Fibroblast of mammary gland (primary cell): Measurements from ENCODE around the gene ASB1.

ENCODE experiments used
- DNase-seq: peaks from one replicate; pipeline ENCODE4 v3.0.0-alpha.2; 2010; ENCODE audit warnings: low read depth
- H3K4me3 ChIP-seq: 2 replicates; pipeline ENCODE4 v1.5.1; 2011; ENCODE audit warnings: low read depth, mild to moderate bottlenecking, low read length, moderate library complexity; ENCODE audit not compliant: control insufficient read depth
- TF ChIP-seq, protein P1 (sequence below): conservative IDR thresholded peaks from 2 replicates; pipeline ENCODE4 v1.5.1; 2011; ENCODE audit warnings: low read depth, low read length, inconsistent platforms; ENCODE audit not compliant: control insufficient read depth, insufficient read depth

The ASB1 gene

GRCh38 chr2:238461051-238461450 lies 34.3 kb downstream of the ASB1 start:
- TF ChIP-seq, protein P1, sequence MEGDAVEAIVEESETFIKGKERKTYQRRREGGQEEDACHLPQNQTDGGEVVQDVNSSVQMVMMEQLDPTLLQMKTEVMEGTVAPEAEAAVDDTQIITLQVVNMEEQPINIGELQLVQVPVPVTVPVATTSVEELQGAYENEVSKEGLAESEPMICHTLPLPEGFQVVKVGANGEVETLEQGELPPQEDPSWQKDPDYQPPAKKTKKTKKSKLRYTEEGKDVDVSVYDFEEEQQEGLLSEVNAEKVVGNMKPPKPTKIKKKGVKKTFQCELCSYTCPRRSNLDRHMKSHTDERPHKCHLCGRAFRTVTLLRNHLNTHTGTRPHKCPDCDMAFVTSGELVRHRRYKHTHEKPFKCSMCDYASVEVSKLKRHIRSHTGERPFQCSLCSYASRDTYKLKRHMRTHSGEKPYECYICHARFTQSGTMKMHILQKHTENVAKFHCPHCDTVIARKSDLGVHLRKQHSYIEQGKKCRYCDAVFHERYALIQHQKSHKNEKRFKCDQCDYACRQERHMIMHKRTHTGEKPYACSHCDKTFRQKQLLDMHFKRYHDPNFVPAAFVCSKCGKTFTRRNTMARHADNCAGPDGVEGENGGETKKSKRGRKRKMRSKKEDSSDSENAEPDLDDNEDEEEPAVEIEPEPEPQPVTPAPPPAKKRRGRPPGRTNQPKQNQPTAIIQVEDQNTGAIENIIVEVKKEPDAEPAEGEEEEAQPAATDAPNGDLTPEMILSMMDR = no peak
- no peak overlapping the region for H3K4me3 ChIP-seq
- DNase-seq = no peak

- H3K4me3 ChIP-seq = no peak overlapping the region
- TF ChIP-seq, protein P1 = no peak
- DNase-seq = no peak
These were observed 34.8 kb downstream of the ASB1 start for GRCh38 chr2:238461491-238461890.

GRCh38 chr2:238461916-238462315 lies 35.2 kb downstream of the ASB1 start:
- TF ChIP-seq, protein P1 = no peak
- no peak for DNase-seq
- no peak overlapping the region for H3K4me3 ChIP-seq

DNA sequence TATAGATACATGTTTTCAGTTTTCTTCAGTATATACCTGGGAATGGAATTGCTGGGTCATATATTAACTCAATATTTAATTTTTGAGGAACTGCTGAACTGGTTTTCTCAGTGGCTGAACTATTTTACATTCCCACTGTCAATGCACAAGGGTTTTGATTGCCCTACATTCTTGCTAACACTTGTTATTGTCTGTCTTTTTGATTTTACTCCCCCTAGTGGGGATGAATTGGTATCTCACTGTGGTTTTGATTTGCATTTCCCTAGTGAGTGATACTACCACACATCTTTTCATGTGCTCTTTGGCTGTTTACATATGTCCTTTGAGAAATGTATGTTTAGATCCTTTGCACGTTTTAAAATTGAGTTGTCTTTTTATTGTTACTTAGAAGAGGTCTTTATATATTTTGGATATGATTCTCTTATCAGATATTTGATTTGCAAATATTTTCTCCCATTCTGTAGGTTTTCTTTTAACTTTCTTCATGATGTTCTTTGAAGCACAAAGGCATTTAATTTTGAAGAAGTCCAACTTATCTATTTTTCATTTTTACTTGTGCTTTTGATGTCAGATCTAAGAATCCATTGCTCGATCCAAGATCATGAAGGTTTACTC lies 36.2 kb downstream of the ASB1 start:
- no peak overlapping the region for H3K4me3 ChIP-seq
- DNase-seq = peak; percentile 78
- TF ChIP-seq, protein P1 = peak; percentile 80

GRCh38 chr2:238464389-238464788 lies 37.7 kb downstream of the ASB1 start:
- TF ChIP-seq, protein P1 = no peak
- DNase-seq = no peak
- no peak overlapping the region for H3K4me3 ChIP-seq

DNA sequence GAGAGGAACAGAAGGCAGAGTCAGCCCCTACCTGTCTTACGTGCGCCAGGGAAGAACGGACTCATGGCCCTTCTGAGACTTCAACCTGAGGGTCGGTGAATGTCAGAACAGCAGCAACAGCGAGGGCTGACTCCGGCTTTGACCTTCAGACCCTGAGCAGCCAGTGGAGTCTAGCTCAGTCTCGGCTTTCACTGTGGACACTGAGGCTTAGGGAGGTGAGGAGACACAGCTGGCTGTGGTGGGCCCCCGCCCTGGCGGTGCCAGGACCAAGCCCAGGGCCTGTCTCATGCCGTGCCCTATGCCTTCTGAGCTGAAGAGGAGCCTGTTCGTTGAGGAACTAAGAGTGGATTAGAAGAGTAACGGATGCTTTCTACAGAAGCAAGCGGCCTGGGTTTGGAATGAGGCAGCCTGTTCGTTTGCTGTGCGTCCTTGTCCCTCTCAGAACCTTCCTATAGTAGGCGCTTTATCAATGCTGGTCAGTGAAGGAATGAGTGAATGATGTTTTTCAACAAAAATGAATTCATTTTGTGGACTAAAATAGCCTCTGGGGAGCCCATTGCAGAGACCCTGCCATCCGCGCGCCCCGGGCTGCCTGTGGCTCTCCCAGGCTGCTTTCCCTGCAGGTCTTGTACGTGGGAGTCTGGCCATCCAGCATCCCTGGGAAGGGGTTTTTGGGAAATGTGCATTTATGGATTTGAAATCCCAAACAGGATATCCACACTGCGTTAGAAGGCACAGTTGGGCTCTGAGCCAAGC lies 38.9 kb downstream of the ASB1 start:
- H3K4me3 ChIP-seq = no peak overlapping the region
- no peak for DNase-seq
- TF ChIP-seq, protein P1 = no peak
